ENCODE data around the gene TTLL6. TPM values are rescaled to one million over a fixed set of nuclear protein-coding genes. Genes with fewer than 3 reads are reported as not detected.

The TTLL6 gene
- total and polyA plus RNA-seq, 2 of the 8 experiments (the other 6 are each of a cell fraction or from before 2014, with no cell fraction given) = 2.6 to 4.3 TPM

DNA sequence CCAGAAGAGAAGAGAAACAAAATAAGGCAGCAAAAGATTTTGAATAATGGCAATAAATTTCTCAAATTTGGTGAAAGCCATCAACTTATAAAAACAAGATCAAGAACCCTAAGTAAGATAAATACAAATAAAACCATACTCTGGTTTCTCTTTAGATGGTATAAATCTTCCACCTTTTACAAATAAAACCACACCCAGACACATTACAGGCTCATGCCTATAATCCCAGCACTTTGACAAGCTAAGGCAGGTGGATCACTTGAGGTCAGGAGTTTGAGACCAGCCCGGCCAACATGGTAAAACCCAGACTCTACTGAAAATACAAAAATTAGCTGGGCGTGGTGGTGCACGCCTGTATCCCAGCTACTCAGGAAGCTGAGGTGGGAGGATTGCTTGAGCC, 43.8 kb downstream of the TTLL6 start:
- 77% methylated on average over 3 of the region's 3 CpGs; no CpG with 5 or more reads in 1 of the 2 experiments for WGBS, 2 experiments (ENCODE audit: extremely low coverage in 1 of 2, insufficient coverage in 1 of 2, insufficient read length in 1 of 2, insufficient replicate concordance in 2 of 2, low coverage in 1 of 2, low lambda C conversion rate in 2 of 2, missing lambda C conversion rate in 1 of 2)
- Histone ChIP-seq H3K27ac (ENCODE audit: low read depth, low read length) (no peak overlapping the region), H4K5ac (ENCODE audit: insufficient read length, low read depth, low read length) (no peak overlapping the region), H3K23ac (ENCODE audit: insufficient read length) (no peak overlapping the region), H3K23me2 (ENCODE audit: low read depth, low read length) (no peaks in the 10 kb centered on the region), H3K36me3 (ENCODE audit: control insufficient read depth in 2 of 4, insufficient read depth in 4 of 4, low read length in 3 of 4) (no peaks in the 10 kb centered on the region), H4K8ac (ENCODE audit: extremely low read depth, insufficient read depth, low read length) (no peak overlapping the region), H3K4me1 (replicated peaks in 1 of 4; ENCODE audit: control insufficient read depth in 3 of 4, insufficient read depth in 4 of 4, low read length in 3 of 4) (no peaks in the 10 kb centered on the region), H3K56ac (replicated peaks; ENCODE audit: insufficient read length, low read depth, low read length) (no peak overlapping the region), H3K4me2 (ENCODE audit: insufficient read depth in 1 of 2, low read depth in 2 of 2, low read length in 2 of 2) (no peak overlapping the region), H2AFZ (ENCODE audit: low read length) (no peak overlapping the region), H3K9me3 (ENCODE audit: insufficient read depth in 2 of 2, low read depth in 1 of 2, low read length in 1 of 2) (no peaks in the 10 kb centered on the region), H3K9ac (replicated peaks in 1 of 4; ENCODE audit: extremely low read depth in 1 of 4, low read depth in 3 of 4, low read length in 3 of 4) (no peak overlapping the region), H3K18ac (ENCODE audit: extremely low read depth, low read length) (no peak overlapping the region), H2BK12ac (ENCODE audit: low read depth, low read length) (no peak overlapping the region), H2BK120ac (replicated peaks; ENCODE audit: low read depth, low read length) (no peak overlapping the region), H2BK15ac (ENCODE audit: low read length) (no peak overlapping the region), H4K20me1 (replicated peaks in 1 of 2; ENCODE audit: control insufficient read depth in 1 of 2, insufficient read depth in 2 of 2, low read length in 2 of 2) (no peaks in the 10 kb centered on the region), H2BK20ac (ENCODE audit: low read length) (no peak overlapping the region), H3K79me1 (ENCODE audit: low read depth, low read length) (no peaks in the 10 kb centered on the region), H3K14ac (ENCODE audit: insufficient read length) (no peak overlapping the region), H2BK5ac (ENCODE audit: low read depth, low read length) (no peak overlapping the region), H3K4me3 (ENCODE audit: extremely low read depth in 1 of 4, insufficient read depth in 2 of 4, low read depth in 3 of 4, low read length in 4 of 4) (no peak overlapping the region), H3K4ac (replicated peaks; ENCODE audit: insufficient read length, low read depth, low read length) (no peak overlapping the region), H2AK5ac (ENCODE audit: low read depth, low read length) (no peak overlapping the region), H3K27me3 (replicated peaks in 1 of 4; ENCODE audit: control insufficient read depth in 3 of 4, extremely low read depth in 1 of 4, insufficient read depth in 3 of 4, low read length in 3 of 4) (no peaks in the 10 kb centered on the region; a peak in 1 of 7 replicates), H4K91ac (replicated peaks; ENCODE audit: insufficient read length, low read length) (no peak overlapping the region), H3K79me2 (ENCODE audit: control insufficient read depth in 1 of 2, insufficient read depth in 2 of 2, low read length in 2 of 2) (no peaks in the 10 kb centered on the region)
- POLR2A ChIA-PET (ENCODE audit: partially characterized antibody) = no interaction called here
- CTCF ChIA-PET (ENCODE audit: partially characterized antibody) = no interaction called here
- no peak for FAIRE-seq
- DNase-seq (ENCODE audit: low read depth in 1 of 2, low spot score in 2 of 2) = no peak
- TF ChIP-seq SP4 (IDR thresholded peaks at IDR 0.05; ENCODE audit: low read length) = no peak
- no peak for TF ChIP-seq PHF8 (conservative IDR thresholded peaks at IDR 0.05; ENCODE audit: low read depth, low read length)
- TF ChIP-seq POU5F1 (IDR thresholded peaks at IDR 0.05; ENCODE audit: low read depth, low read length) = no peak
- no peak for TF ChIP-seq POLR2AphosphoS5 (IDR thresholded peaks at IDR 0.05; ENCODE audit: low read depth, low read length)
- no peak for TF ChIP-seq RBBP5 (IDR thresholded peaks at IDR 0.05; ENCODE audit: borderline replicate concordance, low read depth, low read length)
- TF ChIP-seq EZH2 (IDR thresholded peaks at IDR 0.05; ENCODE audit: low read depth, low read length, severe bottlenecking) = no peak
- no peak for TF ChIP-seq RAD21 (IDR thresholded peaks at IDR 0.05 in 1 of 2, conservative IDR thresholded peaks at IDR 0.05 in 1 of 2; ENCODE audit: low read depth in 2 of 2, low read length in 2 of 2)
- TF ChIP-seq SRF (IDR thresholded peaks at IDR 0.05; ENCODE audit: low read depth, low read length) = no peak
- TF ChIP-seq JUN (IDR thresholded peaks at IDR 0.05; ENCODE audit: low read depth, low read length) = no peak
- TF ChIP-seq BCL11A (IDR thresholded peaks at IDR 0.05; ENCODE audit: low read depth in 2 of 2, low read length in 2 of 2) = no peak
- TF ChIP-seq SP1 (IDR thresholded peaks at IDR 0.05; ENCODE audit: low read depth, low read length) = no peak
- TF ChIP-seq SAP30 (IDR thresholded peaks at IDR 0.05; ENCODE audit: insufficient read depth, insufficient replicate concordance, low read length) = no peak
- TF ChIP-seq SIX5 (IDR thresholded peaks at IDR 0.05; ENCODE audit: low read depth, low read length) = no peak
- no peak for TF ChIP-seq TAF1 (IDR thresholded peaks at IDR 0.05; ENCODE audit: low read depth, low read length)
- no peak for TF ChIP-seq RNF2 (IDR thresholded peaks at IDR 0.05; ENCODE audit: borderline replicate concordance, low read depth, low read length, missing control alignments, poor library complexity, severe bottlenecking)
